Left lung (tissue), 10 donors: ENCODE results near the gene SETD1B. TPM values are rescaled to one million over a fixed set of nuclear protein-coding genes. Genes with fewer than 3 reads are reported as not detected.

ENCODE experiments used
- ATAC-seq: fragments of 200-7000 bp; cut with Tn5 transposase; one replicate; pipeline ENCODE4 v1.9.1; 2020; ENCODE audit warnings: moderate library complexity
- DNase-seq, 4 donors: peaks; one replicate each; pipeline ENCODE4 v3.0.0-alpha.2; 2013 to 2020
- H3K27ac ChIP-seq, 2 donors: fragments of 200-600 bp; sonication (generic) in 1 of 2; one replicate each; pipeline versions ENCODE4 v1.5.0 to v1.8.0; 2020 to 2021
- H3K27me3 ChIP-seq, 2 donors: fragments of 200-600 bp; sonication (generic) in 1 of 2; one replicate each; pipeline versions ENCODE4 v1.5.0 to v1.8.0; 2020 to 2021
- H3K36me3 ChIP-seq, 2 donors: fragments of 200-600 bp; sonication (generic) in 1 of 2; one replicate each; pipeline versions ENCODE4 v1.5.0 to v1.8.0; 2020 to 2021
- H3K4me1 ChIP-seq, 2 donors: fragments of 200-600 bp; one replicate each; pipeline ENCODE4 v1.8.0; 2021
- H3K4me3 ChIP-seq, 2 donors: fragments of 200-600 bp; sonication (generic) in 1 of 2; one replicate each; pipeline versions ENCODE4 v1.5.0 to v1.8.0; 2020 to 2021; ENCODE audit warnings: mild to moderate bottlenecking in 1 of 2
- H3K9me3 ChIP-seq, 2 donors: fragments of 200-600 bp; sonication (generic) in 1 of 2; one replicate each; pipeline versions ENCODE4 v1.5.0 to v1.8.0; 2020 to 2021
- intact Hi-C, 2 donors: fragments of 100-400 bp; cut with DNase I; formaldehyde crosslinking; loops; one replicate each; pipeline versions ENCODE4 v1.11.2 to v1.14.2; 2022
- polyA plus RNA-seq, 6 donors: library from polyadenylated mRNA; unstranded; fragments of 120-200 nt; gene quantifications; one replicate each; pipeline ENCODE4 v1.2.1, GENCODE V29; 2013; ENCODE audit not compliant: insufficient read length in 6 of 6
- total RNA-seq, 2 donors: library from RNA; stranded (reverse); fragmentation: NEBNext Ultra II Directional; extraction: Animal tissue kit (Norgen Biotek cat#: 25700); gene quantifications; one replicate each; pipeline ENCODE4 v1.2.1, GENCODE V29; 2021
- TF ChIP-seq, protein P1 (sequence below), 2 donors: fragments of 200-600 bp; sonication (generic) in 1 of 2; IDR thresholded peaks; one replicate each; pipeline versions ENCODE4 v1.5.0 to v1.8.0; 2021; ENCODE audit warnings: antibody characterized with exemption in 2 of 2
- donor health status: DM: no; HTN: yes; CAD: no.
- donor health status: DM: no; HTN: no; CAD: no.

Gene SETD1B
- total and polyA plus RNA-seq, 8 donors: 12.1 to 23.4 (median 16.0) TPM

DNA sequence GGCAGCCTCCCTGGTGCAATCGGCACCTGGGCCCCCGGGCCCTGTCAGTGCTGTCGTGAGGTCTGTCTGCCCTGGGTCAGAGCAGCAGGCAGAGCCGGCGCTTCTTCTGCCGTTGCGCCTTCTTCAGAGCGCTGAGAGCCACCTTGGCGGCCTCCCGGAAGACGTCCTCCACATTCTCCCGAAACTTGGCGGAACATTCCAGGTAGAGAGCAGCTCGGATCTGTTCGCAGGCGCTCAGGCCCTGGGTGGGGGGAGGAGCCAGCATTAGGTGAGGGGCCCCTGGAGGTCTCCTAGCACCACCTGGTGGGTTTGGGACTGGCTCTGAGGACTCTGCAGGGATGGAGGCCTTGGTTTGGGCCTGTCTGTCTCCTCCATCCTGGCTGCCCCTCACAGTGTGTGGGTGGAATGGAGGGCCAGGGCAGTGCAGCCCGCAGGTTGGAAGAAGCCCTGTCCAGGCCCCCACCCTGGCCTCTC is 24.4 kb upstream of the SETD1B start:
- H3K4me3 ChIP-seq: no peak overlapping the region
- intact Hi-C loops: no loop called here
- peaks cover 0 to 39% of the 10 kb centered on the region in 2 donors for H3K36me3 ChIP-seq
- TF ChIP-seq, protein P1, sequence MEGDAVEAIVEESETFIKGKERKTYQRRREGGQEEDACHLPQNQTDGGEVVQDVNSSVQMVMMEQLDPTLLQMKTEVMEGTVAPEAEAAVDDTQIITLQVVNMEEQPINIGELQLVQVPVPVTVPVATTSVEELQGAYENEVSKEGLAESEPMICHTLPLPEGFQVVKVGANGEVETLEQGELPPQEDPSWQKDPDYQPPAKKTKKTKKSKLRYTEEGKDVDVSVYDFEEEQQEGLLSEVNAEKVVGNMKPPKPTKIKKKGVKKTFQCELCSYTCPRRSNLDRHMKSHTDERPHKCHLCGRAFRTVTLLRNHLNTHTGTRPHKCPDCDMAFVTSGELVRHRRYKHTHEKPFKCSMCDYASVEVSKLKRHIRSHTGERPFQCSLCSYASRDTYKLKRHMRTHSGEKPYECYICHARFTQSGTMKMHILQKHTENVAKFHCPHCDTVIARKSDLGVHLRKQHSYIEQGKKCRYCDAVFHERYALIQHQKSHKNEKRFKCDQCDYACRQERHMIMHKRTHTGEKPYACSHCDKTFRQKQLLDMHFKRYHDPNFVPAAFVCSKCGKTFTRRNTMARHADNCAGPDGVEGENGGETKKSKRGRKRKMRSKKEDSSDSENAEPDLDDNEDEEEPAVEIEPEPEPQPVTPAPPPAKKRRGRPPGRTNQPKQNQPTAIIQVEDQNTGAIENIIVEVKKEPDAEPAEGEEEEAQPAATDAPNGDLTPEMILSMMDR (IDR thresholded peaks at IDR 0.05): no peak
- H3K27ac ChIP-seq: peak overlapping the region in 1 of 2 donors; percentile 16
- DNase-seq (no peak), ATAC-seq (peak; percentile 39)
- H3K9me3 ChIP-seq: no peaks in the 10 kb centered on the region
- H3K4me1 ChIP-seq: peaks cover 6 to 36% of the 10 kb centered on the region in 2 donors
- no peaks in the 10 kb centered on the region for H3K27me3 ChIP-seq

DNA sequence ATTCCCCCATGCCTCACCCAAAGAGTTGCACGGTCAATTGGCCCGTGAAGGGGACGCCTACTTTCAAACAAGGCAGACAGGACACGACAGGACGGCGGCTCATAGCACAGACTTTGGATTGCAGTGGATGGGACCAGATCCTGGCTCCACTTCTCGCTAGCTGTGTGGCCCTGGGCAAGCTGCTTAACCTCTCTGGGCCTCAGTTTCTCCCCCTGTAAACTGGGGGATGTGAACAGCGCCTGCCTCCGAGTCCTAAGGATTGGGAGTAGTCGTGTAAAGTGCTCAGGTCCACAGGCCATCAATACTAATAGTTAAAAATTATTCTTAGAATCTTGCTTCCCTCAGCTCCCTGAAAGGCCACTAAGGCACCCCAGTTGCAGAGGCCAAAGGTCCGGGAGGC is 23.4 kb upstream of the SETD1B start:
- Histone ChIP-seq H3K9me3 (no peaks in the 10 kb centered on the region), H3K4me3 (no peak overlapping the region), H3K27me3 (no peaks in the 10 kb centered on the region), H3K36me3 (peaks cover 0 to 39% of the 10 kb centered on the region in 2 donors), H3K27ac (no peak overlapping the region), H3K4me1 (peaks cover 6 to 36% of the 10 kb centered on the region in 2 donors)
- intact Hi-C loops: no loop called here
- ATAC-seq: no peak
- DNase-seq: no peak
- TF ChIP-seq, protein P1 (IDR thresholded peaks at IDR 0.05): no peak

DNA sequence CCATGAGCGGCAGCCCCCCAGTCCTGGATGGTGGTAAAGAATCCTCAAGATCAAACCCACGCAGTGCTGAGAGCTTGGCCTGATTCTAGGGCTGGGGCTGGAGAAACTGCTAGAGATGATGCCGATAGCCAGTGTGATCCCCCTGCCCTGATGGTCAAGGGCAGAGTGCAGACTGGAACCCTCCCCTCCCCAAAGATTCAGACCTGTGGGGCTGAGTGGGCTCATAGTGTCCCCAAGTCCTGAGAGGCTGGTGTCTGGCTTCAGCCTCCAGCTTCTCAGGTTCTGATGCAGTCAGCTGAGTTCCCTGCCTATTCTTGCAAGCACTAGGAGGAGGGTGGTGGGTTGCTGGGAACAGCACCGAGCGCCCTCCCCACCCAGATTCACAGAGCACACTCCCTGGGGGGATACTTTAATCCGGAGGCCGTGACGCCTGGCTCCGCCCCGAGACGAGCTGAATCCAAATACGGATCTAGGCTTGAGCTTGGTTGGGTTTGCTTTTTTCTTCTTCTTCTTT is 22.3 kb upstream of the SETD1B start:
- TF ChIP-seq, protein P1 (IDR thresholded peaks at IDR 0.05): no peak
- DNase-seq (no peak), ATAC-seq (no peak)
- H3K27me3 ChIP-seq: no peaks in the 10 kb centered on the region
- intact Hi-C loops: no loop called here
- peaks cover 6 to 34% of the 10 kb centered on the region in 2 donors for H3K4me1 ChIP-seq
- peak overlapping the region in 1 of 2 donors; percentile 39 for H3K27ac ChIP-seq
- H3K4me3 ChIP-seq: no peak overlapping the region
- H3K9me3 ChIP-seq: no peaks in the 10 kb centered on the region
- peaks cover 0 to 39% of the 10 kb centered on the region in 2 donors for H3K36me3 ChIP-seq

DNA sequence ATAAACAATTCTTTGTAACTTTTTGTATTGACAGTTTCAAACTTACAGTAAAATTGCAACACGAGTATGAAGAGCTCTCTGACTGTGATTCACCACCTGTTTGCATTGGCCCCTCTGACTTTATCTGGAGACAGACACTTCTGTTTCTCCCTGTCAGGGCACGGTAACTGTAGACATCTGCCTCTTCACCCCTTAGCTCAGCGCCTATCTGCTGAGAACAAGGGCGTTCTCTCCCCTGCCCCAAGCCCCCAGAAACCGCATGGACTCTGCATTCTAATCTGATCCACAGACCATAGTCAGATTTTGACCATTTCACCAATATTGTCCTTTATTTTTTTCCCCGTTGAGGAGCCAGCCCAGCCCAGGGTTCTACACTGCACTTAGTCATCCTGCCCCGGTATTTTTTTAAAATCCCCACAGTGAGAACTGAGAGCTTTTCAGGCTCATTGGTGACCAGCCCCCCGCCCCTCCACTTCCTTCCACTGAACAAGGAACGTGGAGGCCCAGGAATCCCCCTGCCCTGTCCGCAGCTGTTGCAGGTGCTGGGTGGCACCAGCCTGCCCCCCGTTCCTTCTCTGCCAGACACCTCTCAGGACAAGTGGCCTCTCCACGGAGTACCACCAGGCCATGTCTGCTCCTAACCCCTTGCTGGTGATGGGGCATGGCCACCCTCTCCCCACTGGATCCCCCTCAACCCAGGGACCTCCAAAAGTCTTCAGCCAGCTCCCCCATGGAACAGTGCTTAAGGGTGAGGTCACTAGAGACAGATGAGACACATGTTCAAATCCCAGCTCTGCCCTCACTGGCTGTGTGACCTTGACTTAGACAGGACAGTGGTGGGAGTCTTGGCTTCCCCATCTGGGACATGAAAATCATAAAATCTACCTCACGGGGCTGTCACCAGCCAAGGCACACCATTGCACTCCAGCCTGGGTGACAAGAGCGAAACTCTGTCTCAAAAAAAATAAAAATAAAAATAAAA is 21.5 kb upstream of the SETD1B start:
- H3K36me3 ChIP-seq: peaks cover 0 to 39% of the 10 kb centered on the region in 2 donors
- peak; percentile 10 for ATAC-seq

More for the DNA sequence above, 21.5 kb upstream of the SETD1B start:
- Histone ChIP-seq H3K4me3 (no peak overlapping the region), H3K4me1 (peaks cover 6 to 41% of the 10 kb centered on the region in 2 donors), H3K27me3 (no peaks in the 10 kb centered on the region), H3K9me3 (no peaks in the 10 kb centered on the region), H3K27ac (peak overlapping the region; percentile 26 to 39)
- TF ChIP-seq, protein P1 (IDR thresholded peaks at IDR 0.05): no peak
- DNase-seq: no peak
- intact Hi-C loops: no loop called here
